ENCODE results near the gene CDC42. TPM values are rescaled to one million over a fixed set of nuclear protein-coding genes. Genes with fewer than 3 reads are reported as not detected.

Gene CDC42
- total RNA-seq, 1 donor from 2014 or later = 339 TPM

DNA sequence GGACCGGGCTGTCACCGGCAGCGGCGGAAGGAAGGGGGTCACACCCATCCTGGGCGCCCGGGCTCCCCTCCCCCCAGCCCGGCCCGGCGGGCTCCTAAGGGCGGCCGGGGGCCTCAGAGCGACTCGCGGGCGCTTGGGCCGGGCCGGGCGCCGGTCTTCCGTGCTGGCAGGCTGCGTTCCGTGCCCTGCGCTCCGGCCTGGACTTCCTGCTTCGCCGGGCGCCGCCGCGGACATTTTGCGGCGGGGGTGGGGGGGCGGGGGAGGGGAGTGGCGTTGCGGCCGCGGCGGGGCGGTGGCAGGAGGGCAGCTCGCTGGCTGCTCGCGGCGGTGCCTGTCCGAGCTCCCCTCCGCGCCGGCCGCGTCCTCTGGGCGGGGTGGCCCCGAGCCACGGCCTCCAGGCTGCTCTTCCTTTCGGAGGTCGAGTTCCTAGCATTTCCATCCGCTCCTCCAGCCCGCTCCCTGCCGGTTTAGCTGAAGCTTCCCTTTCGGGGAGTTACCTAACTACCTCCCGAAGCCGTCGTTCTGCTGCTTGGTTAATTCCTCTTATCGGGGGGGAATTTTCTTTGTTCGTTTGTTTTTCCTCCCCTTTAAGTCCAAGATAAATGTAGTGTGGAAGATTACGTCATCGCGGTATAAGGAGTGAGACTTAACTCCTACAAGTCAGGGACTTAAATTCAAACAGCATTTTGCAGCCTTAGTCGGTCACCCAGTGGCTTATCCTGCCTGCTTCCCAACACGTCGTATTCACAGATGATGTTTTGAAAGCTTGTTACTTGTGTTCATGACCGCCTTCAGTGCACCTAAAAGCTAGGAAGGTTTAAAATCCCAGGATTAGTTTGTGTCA lies 730 bp downstream of the CDC42 start:
- no peak for TF ChIP-seq CTCF (conservative IDR thresholded peaks at IDR 0.05; ENCODE audit: low read depth, low read length)
- DNase-seq (ENCODE audit: low read depth) = no peak
- H3K4me3 ChIP-seq (ENCODE audit: low read depth, low read length) = peak overlapping the region; percentile 85

DNA sequence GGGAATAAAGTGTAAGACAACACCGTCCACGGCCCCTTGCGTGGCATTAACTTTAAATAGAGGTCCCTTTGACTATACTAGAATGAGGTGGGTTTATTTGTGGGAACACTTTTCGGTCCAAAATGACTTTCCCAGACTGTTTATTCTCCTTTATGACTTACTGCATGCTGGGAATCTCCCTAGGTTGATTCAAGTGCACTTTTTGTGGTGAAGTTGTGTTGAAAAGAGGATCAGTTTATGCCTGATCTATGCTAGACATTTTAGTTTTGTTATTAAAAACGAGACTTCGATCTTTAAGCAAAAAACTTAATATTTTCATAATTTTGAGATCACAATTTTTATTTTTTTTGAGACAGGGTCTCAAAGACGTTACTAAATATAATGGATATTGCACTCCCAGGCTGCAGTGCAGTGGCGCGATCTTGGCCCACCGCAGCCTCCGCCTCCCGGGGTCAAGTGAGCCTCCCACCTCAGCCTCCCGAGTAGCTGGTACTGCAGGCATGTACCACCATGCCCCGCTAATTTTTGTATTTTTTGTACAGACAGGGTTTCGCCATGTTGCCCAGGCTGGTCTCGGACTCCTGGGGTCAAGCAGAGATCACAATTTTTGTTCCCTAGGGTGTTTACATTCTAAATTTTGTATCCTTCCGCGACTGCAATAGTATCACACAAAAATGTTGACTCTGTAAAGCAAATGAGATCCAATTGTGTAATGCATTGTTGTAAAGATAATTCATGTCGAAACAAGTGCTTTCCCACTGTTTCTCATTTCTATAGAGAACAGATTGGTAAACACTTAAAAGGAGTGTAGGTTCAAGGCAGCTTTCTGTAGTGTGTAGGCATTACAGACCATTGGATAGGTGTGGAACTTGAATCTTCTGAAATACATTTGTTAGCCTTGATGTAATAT lies 1.6 kb downstream of the CDC42 start:
- peak overlapping the region; percentile 85 for H3K4me3 ChIP-seq (ENCODE audit: low read depth, low read length)
- no peak for DNase-seq (ENCODE audit: low read depth)
- TF ChIP-seq CTCF (conservative IDR thresholded peaks at IDR 0.05; ENCODE audit: low read depth, low read length) = no peak

GRCh38 chr1:22055463-22055862 lies 3.0 kb downstream of the CDC42 start:
- no peak overlapping the region for H3K4me3 ChIP-seq (ENCODE audit: low read depth, low read length)
- TF ChIP-seq CTCF (conservative IDR thresholded peaks at IDR 0.05; ENCODE audit: low read depth, low read length) = no peak
- DNase-seq (ENCODE audit: low read depth) = no peak

DNA sequence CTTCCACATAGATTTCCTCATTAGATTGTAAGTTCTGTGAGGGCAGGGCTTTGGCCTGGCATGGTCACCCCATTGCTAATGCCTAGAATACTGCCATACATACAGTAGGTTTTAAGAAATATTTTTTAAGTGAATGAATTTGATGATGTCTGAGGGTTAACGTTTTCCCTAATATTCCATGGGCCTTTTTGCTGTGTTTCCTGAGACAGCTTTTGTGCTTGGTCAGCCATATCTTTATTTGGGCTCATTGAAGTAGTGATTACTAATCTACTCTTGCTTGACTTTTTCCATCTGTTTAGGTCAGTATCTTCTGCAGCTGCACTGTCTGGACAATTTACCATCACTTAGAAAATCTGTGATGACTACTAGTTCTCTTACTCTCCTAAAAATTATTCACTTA lies 3.5 kb downstream of the CDC42 start:
- no peak for TF ChIP-seq CTCF (conservative IDR thresholded peaks at IDR 0.05; ENCODE audit: low read depth, low read length)
- no peak overlapping the region for H3K4me3 ChIP-seq (ENCODE audit: low read depth, low read length)
- DNase-seq (ENCODE audit: low read depth) = no peak

GRCh38 chr1:22056936-22057335 lies 4.4 kb downstream of the CDC42 start:
- no peak for DNase-seq (ENCODE audit: low read depth)
- H3K4me3 ChIP-seq (ENCODE audit: low read depth, low read length) = no peak overlapping the region
- TF ChIP-seq CTCF (conservative IDR thresholded peaks at IDR 0.05; ENCODE audit: low read depth, low read length) = no peak

GRCh38 chr1:22057861-22058260 lies 5.4 kb downstream of the CDC42 start:
- H3K4me3 ChIP-seq (ENCODE audit: low read depth, low read length) = no peak overlapping the region
- no peak for DNase-seq (ENCODE audit: low read depth)
- TF ChIP-seq CTCF (conservative IDR thresholded peaks at IDR 0.05; ENCODE audit: low read depth, low read length) = no peak

Measured in epithelial cell of proximal tubule (primary cell).